Urinary bladder (tissue), 4 donors: ENCODE results near the gene PAFAH1B1. TPM values are rescaled to one million over a fixed set of nuclear protein-coding genes. Genes with fewer than 3 reads are reported as not detected.

Experiments used
- DNase-seq: peaks from one replicate; pipeline ENCODE4 v3.0.0-alpha.2; 2015; ENCODE audit errors: extremely low spot score
- H3K27ac ChIP-seq: one replicate; pipeline ENCODE4 v1.5.1; 2013; ENCODE audit warnings: low read depth, mild to moderate bottlenecking, moderate library complexity
- H3K36me3 ChIP-seq: one replicate; pipeline ENCODE4 v1.6.1; 2013; ENCODE audit warnings: mild to moderate bottlenecking, moderate library complexity; ENCODE audit not compliant: insufficient read depth
- H3K4me1 ChIP-seq: one replicate; pipeline ENCODE4 v1.6.1; 2013; ENCODE audit warnings: mild to moderate bottlenecking, moderate library complexity; ENCODE audit not compliant: insufficient read depth
- H3K4me3 ChIP-seq: one replicate; pipeline ENCODE4 v1.5.1; 2013; ENCODE audit warnings: low read depth, low read length
- WGBS: extraction: QIAGEN DNeasy Blood & Tissue Kit; methylation state at CpG from one replicate; pipeline ENCODE4 v1.1.7; 2013; 5-methylcytosine and 5-hydroxymethylcytosine counted together
- polyA plus RNA-seq: library from polyadenylated mRNA; stranded (reverse); fragments of 200-250 nt; gene quantifications from one replicate; pipeline ENCODE4 v1.2.3, GENCODE V29; 2013
- total RNA-seq: library from RNA; depleted of rRNA; stranded (reverse); fragments of >200 nt; gene quantifications from one replicate; pipeline ENCODE4 v1.2.3, GENCODE V29; 2014
- donor health status: healthy with polysubstance abuse.
- donor health status: healthy.

PAFAH1B1 gene
- total and polyA plus RNA-seq, 2 donors = 56.4 to 210 TPM

GRCh38 chr17:2681650-2682049 is 88.2 kb downstream of the PAFAH1B1 start:
- no peak overlapping the region for H3K27ac ChIP-seq
- DNase-seq = no peak
- WGBS = 79% methylated on average over 7 of the region's 7 CpGs
- H3K4me3 ChIP-seq = no peak overlapping the region
- no peaks in the 10 kb centered on the region for H3K36me3 ChIP-seq
- H3K4me1 ChIP-seq = no peaks in the 10 kb centered on the region

GRCh38 chr17:2682176-2682938 is 88.9 kb downstream of the PAFAH1B1 start:
- H3K36me3 ChIP-seq = no peaks in the 10 kb centered on the region
- 69% methylated on average over 3 of the region's 3 CpGs for WGBS

GRCh38 chr17:2683912-2684311 is 90.5 kb downstream of the PAFAH1B1 start:
- 26% methylated on average over 8 of the region's 8 CpGs for WGBS

More at GRCh38 chr17:2682176-2682938, 88.9 kb downstream of the PAFAH1B1 start:
- H3K4me1 ChIP-seq = no peaks in the 10 kb centered on the region
- no peak overlapping the region for H3K4me3 ChIP-seq
- DNase-seq = no peak
- no peak overlapping the region for H3K27ac ChIP-seq

GRCh38 chr17:2684549-2684948 is 91.1 kb downstream of the PAFAH1B1 start:
- H3K27ac ChIP-seq = no peak overlapping the region
- no peak for DNase-seq
- WGBS = 91% methylated on average over 18 of the region's 18 CpGs
- no peaks in the 10 kb centered on the region for H3K36me3 ChIP-seq
- H3K4me3 ChIP-seq = no peak overlapping the region
- no peaks in the 10 kb centered on the region for H3K4me1 ChIP-seq

More at GRCh38 chr17:2683912-2684311, 90.5 kb downstream of the PAFAH1B1 start:
- DNase-seq = no peak
- no peak overlapping the region for H3K27ac ChIP-seq
- no peak overlapping the region for H3K4me3 ChIP-seq
- H3K4me1 ChIP-seq = no peaks in the 10 kb centered on the region
- H3K36me3 ChIP-seq = no peaks in the 10 kb centered on the region

- Histone ChIP-seq H3K4me3 (no peak overlapping the region), H3K36me3 (no peaks in the 10 kb centered on the region), H3K4me1 (no peaks in the 10 kb centered on the region), H3K27ac (no peak overlapping the region)
- DNase-seq = no peak
- 87% methylated on average over 15 of the region's 15 CpGs for WGBS
Observed at GRCh38 chr17:2685696-2686095, 92.2 kb downstream of the PAFAH1B1 start.

- no peak for DNase-seq
- no peaks in the 10 kb centered on the region for H3K36me3 ChIP-seq
- H3K4me1 ChIP-seq = no peaks in the 10 kb centered on the region
- no peak overlapping the region for H3K27ac ChIP-seq
- no peak overlapping the region for H3K4me3 ChIP-seq
- WGBS = 67% methylated on average over 6 of the region's 6 CpGs
Observed at GRCh38 chr17:2687074-2687418, 93.6 kb downstream of the PAFAH1B1 start.

GRCh38 chr17:2688351-2689342 is 95.2 kb downstream of the PAFAH1B1 start:
- DNase-seq = no peak
- no peaks in the 10 kb centered on the region for H3K36me3 ChIP-seq
- H3K4me3 ChIP-seq = no peak overlapping the region
- H3K4me1 ChIP-seq = no peaks in the 10 kb centered on the region
- no peak overlapping the region for H3K27ac ChIP-seq
- WGBS = 68% methylated on average over 27 of the region's 27 CpGs

- Histone ChIP-seq H3K27ac (no peak overlapping the region), H3K4me3 (no peak overlapping the region), H3K4me1 (no peaks in the 10 kb centered on the region), H3K36me3 (no peaks in the 10 kb centered on the region)
- no peak for DNase-seq
- 66% methylated on average over 40 of the region's 40 CpGs for WGBS
Observed at GRCh38 chr17:2689411-2690164, 96.1 kb downstream of the PAFAH1B1 start.

GRCh38 chr17:2690165-2691068 is 97.0 kb downstream of the PAFAH1B1 start:
- H3K27ac ChIP-seq = no peak overlapping the region
- 88% methylated on average over 55 of the region's 55 CpGs for WGBS
- H3K4me1 ChIP-seq = no peaks in the 10 kb centered on the region
- H3K36me3 ChIP-seq = peaks cover 3% of the 10 kb centered on the region
- no peak for DNase-seq
- H3K4me3 ChIP-seq = no peak overlapping the region

GRCh38 chr17:2691069-2691871 is 97.8 kb downstream of the PAFAH1B1 start:
- no peak for DNase-seq
- H3K4me1 ChIP-seq = no peaks in the 10 kb centered on the region
- no peak overlapping the region for H3K27ac ChIP-seq
- H3K36me3 ChIP-seq = peaks cover 3% of the 10 kb centered on the region
- WGBS = 95% methylated on average over 62 of the region's 62 CpGs
- no peak overlapping the region for H3K4me3 ChIP-seq

- Histone ChIP-seq H3K4me1 (no peaks in the 10 kb centered on the region), H3K4me3 (no peak overlapping the region), H3K36me3 (peaks cover 10% of the 10 kb centered on the region), H3K27ac (no peak overlapping the region)
- no peak for DNase-seq
- 78% methylated on average over 70 of the region's 71 CpGs for WGBS
Observed at GRCh38 chr17:2691965-2692780, 98.7 kb downstream of the PAFAH1B1 start.
